HCT116 (cell line): Measurements from ENCODE around the gene SMARCA2. TPM values are rescaled to one million over a fixed set of nuclear protein-coding genes. Genes with fewer than 3 reads are reported as not detected.

Source experiments
- ATAC-seq: fragments of 200-7000 bp; cut with Tn5 transposase; 2 replicates; pipeline ENCODE4 v1.9.1; 2020; ENCODE audit warnings: mild to moderate bottlenecking, moderate library complexity
- BruUV-seq: library from RNA; stranded (reverse); fragments of 400-500 nt; replicated peaks from 2 replicates; lab custom pipeline; 2021; lab: Mats Ljungman, UMichigan
- CTCF ChIA-PET: fragments of 300-600 bp; sonication (Branson Sonifier 250); formaldehyde crosslinking; loops from one replicate; lab custom pipeline; 2021; ENCODE audit warnings: antibody characterized with exemption; lab: Charles Lee
- POLR2A ChIA-PET: fragments of 300-600, 350-600 bp; sonication (Branson Sonifier 250); formaldehyde crosslinking; loops from one replicate; lab custom pipeline; 2021; ENCODE audit warnings: antibody characterized with exemption; lab: Charles Lee
- RAD21 ChIA-PET, 2 experiments: fragments of 300-600 bp; sonication (Branson Sonifier 250); formaldehyde crosslinking; loops; one replicate each; lab custom pipeline; 2023; ENCODE audit warnings: low total read pairs in 2 of 2; ENCODE audit not compliant: uncharacterized antibody in 2 of 2, unreplicated experiment in 2 of 2, low non-redundant PET in 1 of 2; lab: Charles Lee
- DNase-seq: peaks from one replicate; pipeline ENCODE4 v3.0.0-alpha.2; 2010; ENCODE audit warnings: low read depth, low spot score
- H2AFZ ChIP-seq: fragments of 200-600 bp; shearing (Covaris generic), sonication (generic); 2 replicates; pipeline ENCODE4 v1.6.1; 2017; ENCODE audit warnings: low read depth, mixed run types, mixed read lengths, antibody characterized with exemption, low read length; ENCODE audit not compliant: poor library complexity, severe bottlenecking
- H3K27ac ChIP-seq: 2 replicates; pipeline ENCODE4 v1.5.1; 2012; ENCODE audit warnings: low read depth, low read length
- H3K27me3 ChIP-seq: fragments of 200-600 bp; sonication (generic); 2 replicates; pipeline ENCODE4 v1.6.1; 2016; ENCODE audit warnings: mixed run types, low read length, mixed read lengths; ENCODE audit not compliant: insufficient read depth
- H3K36me3 ChIP-seq, 2 experiments: fragments of 200-500 bp in 1 of 2; fragments of 200-600 bp in 1 of 2; sonication (Bioruptor generic) in 1 of 2; sonication (generic) in 1 of 2; 2 replicates each; pipeline versions ENCODE4 v1.5.1 to v1.6.1; 2014 to 2016; ENCODE audit warnings: low read length in 2 of 2, inconsistent platforms in 1 of 2, mixed read lengths in 1 of 2, mixed run types in 1 of 2; ENCODE audit not compliant: insufficient read depth in 2 of 2, control insufficient read depth in 1 of 2
- H3K4me1 ChIP-seq, 2 experiments: fragments of 200-600 bp in 1 of 2; sonication (generic) in 1 of 2; 2 replicates each; pipeline versions ENCODE4 v1.5.1 to v1.6.1; 2012 to 2017; ENCODE audit warnings: low read length in 2 of 2, inconsistent platforms in 1 of 2, mild to moderate bottlenecking in 1 of 2, mixed read lengths in 1 of 2, mixed run types in 1 of 2, moderate library complexity in 1 of 2; ENCODE audit not compliant: insufficient read depth in 2 of 2, control insufficient read depth in 1 of 2
- H3K4me2 ChIP-seq: fragments of 200-600 bp; sonication (generic); 2 replicates; pipeline ENCODE4 v1.6.1; 2017; ENCODE audit warnings: mixed run types, low read length, mixed read lengths
- H3K4me3 ChIP-seq, 2 experiments: fragments of 200-600 bp in 1 of 2; sonication (generic) in 1 of 2; replicated peaks in 1 of 2; 2 replicates each; pipeline ENCODE4 v1.5.1; 2011 to 2016; ENCODE audit warnings: low read length in 2 of 2, control low read depth in 1 of 2, low read depth in 1 of 2, mild to moderate bottlenecking in 1 of 2, mixed read lengths in 1 of 2, mixed run types in 1 of 2
- H3K79me2 ChIP-seq: fragments of 200-600 bp; sonication (generic); 2 replicates; pipeline ENCODE4 v1.6.1; 2017; ENCODE audit warnings: mild to moderate bottlenecking, mixed run types, low read length, moderate library complexity, mixed read lengths; ENCODE audit not compliant: insufficient read depth
- H3K9ac ChIP-seq: fragments of 200-600 bp; sonication (generic); 2 replicates; pipeline ENCODE4 v1.6.1; 2016; ENCODE audit warnings: low read length, mixed read lengths
- H3K9me2 ChIP-seq: fragments of 200-600 bp; sonication (generic), shearing (Covaris generic); 2 replicates; pipeline ENCODE4 v1.6.1; 2017; ENCODE audit warnings: mixed run types, mild to moderate bottlenecking, moderate library complexity; ENCODE audit not compliant: insufficient read depth
- H3K9me3 ChIP-seq, 2 experiments: fragments of 200-500 bp in 1 of 2; fragments of 200-600 bp in 1 of 2; sonication (Bioruptor generic) in 1 of 2; sonication (generic) in 1 of 2; 2 replicates each; pipeline ENCODE4 v1.6.1; 2014 to 2017; ENCODE audit warnings: low read length in 2 of 2, mixed read lengths in 2 of 2, inconsistent platforms in 1 of 2, low read depth in 1 of 2, mild to moderate bottlenecking in 1 of 2, mixed run types in 1 of 2, moderate library complexity in 1 of 2; ENCODE audit not compliant: control insufficient read depth in 1 of 2, insufficient read depth in 1 of 2
- H4K20me1 ChIP-seq: fragments of 200-600 bp; sonication (generic), shearing (Covaris generic); 2 replicates; pipeline ENCODE4 v1.6.1; 2017; ENCODE audit warnings: mixed run types, mild to moderate bottlenecking, moderate library complexity; ENCODE audit not compliant: insufficient read depth
- ATF3 ChIP-seq: IDR thresholded peaks from 2 replicates; pipeline ENCODE4 v1.6.1; 2012
- CBX3 ChIP-seq: IDR thresholded peaks from 2 replicates; pipeline ENCODE4 v1.6.1; 2012; ENCODE audit warnings: low read depth
- CEBPB ChIP-seq: IDR thresholded peaks from 2 replicates; pipeline ENCODE4 v1.6.1; 2012; ENCODE audit warnings: low read depth
- EGR1 ChIP-seq: IDR thresholded peaks from 2 replicates; pipeline ENCODE4 v1.6.1; 2012; ENCODE audit warnings: low read depth
- ELF1 ChIP-seq: IDR thresholded peaks from 2 replicates; pipeline ENCODE4 v1.6.1; 2012; ENCODE audit warnings: low read depth, borderline replicate concordance
- EZH2 ChIP-seq: fragments of 200-600 bp; sonication (generic); IDR thresholded peaks from 2 replicates; pipeline ENCODE4 v1.6.1; 2017; ENCODE audit warnings: antibody characterized with exemption, mixed run types
- EZH2phosphoT487 ChIP-seq: fragments of 200-600 bp; IDR thresholded peaks from 2 replicates; pipeline ENCODE4 v1.6.1; 2018; ENCODE audit warnings: antibody characterized with exemption, borderline replicate concordance
- JUND ChIP-seq: IDR thresholded peaks from 2 replicates; pipeline ENCODE4 v1.6.1; 2012
- MAX ChIP-seq: IDR thresholded peaks from 2 replicates; pipeline ENCODE4 v1.6.1; 2012
- POLR2A ChIP-seq: IDR thresholded peaks from 2 replicates; pipeline ENCODE4 v1.7.0; 2011; ENCODE audit warnings: borderline replicate concordance; ENCODE audit not compliant: insufficient read depth, insufficient read length; ENCODE audit errors: extremely low read depth
- POLR2AphosphoS5 ChIP-seq: IDR thresholded peaks from 2 replicates; pipeline ENCODE4 v1.6.1; 2011; ENCODE audit warnings: mild to moderate bottlenecking, low read depth, low read length, moderate library complexity
- RAD21 ChIP-seq: IDR thresholded peaks from 2 replicates; pipeline ENCODE4 v1.6.1; 2012; ENCODE audit warnings: low read depth, mild to moderate bottlenecking
- REST ChIP-seq: IDR thresholded peaks from 2 replicates; pipeline ENCODE4 v1.6.1; 2012; ENCODE audit warnings: low read depth
- SIN3A ChIP-seq: IDR thresholded peaks from 2 replicates; pipeline ENCODE4 v1.6.1; 2012; ENCODE audit warnings: low read depth
- TCF7L2 ChIP-seq: IDR thresholded peaks from 2 replicates; pipeline ENCODE4 v1.7.0; 2011; ENCODE audit warnings: borderline replicate concordance, inconsistent platforms; ENCODE audit not compliant: insufficient read depth, insufficient read length; ENCODE audit errors: extremely low read depth
- YY1 ChIP-seq: IDR thresholded peaks from 2 replicates; pipeline ENCODE4 v1.6.1; 2011; ENCODE audit warnings: low read length, low read depth, moderate library complexity, mild to moderate bottlenecking; ENCODE audit not compliant: insufficient replicate concordance; ENCODE audit errors: extremely low read depth
- ZFX ChIP-seq: fragments of 450-650 bp; IDR thresholded peaks from 2 replicates; pipeline ENCODE4 v1.6.1; 2017
- ZNF274 ChIP-seq: fragments of 200-500 bp; sonication (Bioruptor generic); IDR thresholded peaks from 2 replicates; pipeline ENCODE4 v1.6.1; 2014; ENCODE audit warnings: mild to moderate bottlenecking, low read depth, low read length, inconsistent platforms
- intact Hi-C: fragments of 100-400 bp; cut with micrococcal nuclease; formaldehyde crosslinking; loops from 2 replicates; pipeline ENCODE4 v1.10.0; 2022
- total RNA-seq: library from RNA; stranded (reverse); gene quantifications from one replicate; pipeline ENCODE4 v1.2.1, GENCODE V29; 2021; ENCODE audit not compliant: unreplicated experiment

Gene SMARCA2
- total RNA-seq, 1 experiment from 2014 or later = 14.7 TPM

- no peak overlapping the region for H3K4me3 ChIP-seq
- POLR2A ChIA-PET = no interaction called here
- CTCF ChIA-PET = no interaction called here
- H2AFZ ChIP-seq = no peak overlapping the region
- H3K79me2 ChIP-seq = no peaks in the 10 kb centered on the region
- RAD21 ChIA-PET = no interaction called here
- no peaks in the 10 kb centered on the region for H4K20me1 ChIP-seq
- TF ChIP-seq SIN3A (no peak), ZNF274 (no peak), ZFX (no peak)
- DNase-seq (no peak), ATAC-seq (no peak)
- H3K4me1 ChIP-seq = no peaks in the 10 kb centered on the region
- no peak overlapping the region for H3K4me2 ChIP-seq
- intact Hi-C loops = no loop called here
- no peak overlapping the region for H3K9ac ChIP-seq
- H3K27me3 ChIP-seq = no peaks in the 10 kb centered on the region
- no TSS peak for BruUV-seq
- H3K9me2 ChIP-seq = no peaks in the 10 kb centered on the region
- no peaks in the 10 kb centered on the region for H3K36me3 ChIP-seq
- no peaks in the 10 kb centered on the region for H3K9me3 ChIP-seq
- no peak overlapping the region for H3K27ac ChIP-seq
These were observed 200.8 kb downstream of the SMARCA2 start for GRCh38 chr9:2215921-2216441.

- H3K9me3 ChIP-seq = no peaks in the 10 kb centered on the region
- no peaks in the 10 kb centered on the region for H3K36me3 ChIP-seq
- no peak overlapping the region for H2AFZ ChIP-seq
- ChIA-PET CTCF (no interaction called here), RAD21 (no interaction called here), POLR2A (no interaction called here)
- ATAC-seq = peak; percentile 38; the same call in 1 of the 2 replicates
- H3K27ac ChIP-seq = no peak overlapping the region
- no peak for DNase-seq
- no peaks in the 10 kb centered on the region for H3K79me2 ChIP-seq
- no peak overlapping the region for H3K4me2 ChIP-seq
- H3K9ac ChIP-seq = no peak overlapping the region
- H3K27me3 ChIP-seq = no peaks in the 10 kb centered on the region
- no peaks in the 10 kb centered on the region for H4K20me1 ChIP-seq
- no peaks in the 10 kb centered on the region for H3K9me2 ChIP-seq
- TF ChIP-seq ZFX (no peak), SIN3A (no peak), POLR2A (no peak), REST (no peak), ELF1 (no peak), TCF7L2 (no peak), RAD21 (no peak), EZH2phosphoT487 (no peak), EGR1 (no peak), CEBPB (no peak), JUND (no peak), YY1 (no peak), MAX (no peak), CBX3 (no peak), POLR2AphosphoS5 (no peak), ATF3 (no peak), EZH2 (no peak)
- H3K4me3 ChIP-seq = no peak overlapping the region
- intact Hi-C loops = no loop called here
- no TSS peak for BruUV-seq
- H3K4me1 ChIP-seq = no peaks in the 10 kb centered on the region
These were observed 201.4 kb downstream of the SMARCA2 start for GRCh38 chr9:2216591-2216990.
